NCI-H446 treated with DMSO at 0.1 percent for 48 hours (cell line): ENCODE measurements around the gene LITAFD.
"Not testable (repeated sequence)": the region's sequence is repeated elsewhere in the genome, so short reads cannot be mapped to it uniquely, and the experiment has no call there.

Experiments used
- DNase-seq: peaks from one replicate; lab custom pipeline; 2025; lab: John Stamatoyannopoulos, UW

The LITAFD gene

GRCh38 chr16:8872967-8873865, 8.9 kb upstream of the LITAFD start:
- no peak for DNase-seq

GRCh38 chr16:8873866-8874195, 8.3 kb upstream of the LITAFD start:
- DNase-seq = not testable (repeated sequence)

GRCh38 chr16:8874388-8874787, 7.8 kb upstream of the LITAFD start:
- no peak for DNase-seq

GRCh38 chr16:8875317-8875716, 6.8 kb upstream of the LITAFD start:
- DNase-seq = not testable (repeated sequence)

GRCh38 chr16:8877894-8878522, 4.1 kb upstream of the LITAFD start:
- no peak for DNase-seq

GRCh38 chr16:8878523-8878911, 3.6 kb upstream of the LITAFD start:
- no peak for DNase-seq

GRCh38 chr16:8880839-8881510, 1.2 kb upstream of the LITAFD start:
- DNase-seq = no peak

GRCh38 chr16:8882725-8883377, 700 bp downstream of the LITAFD start:
- DNase-seq = no peak

GRCh38 chr16:8885674-8886592, 3.8 kb downstream of the LITAFD start:
- no peak for DNase-seq

GRCh38 chr16:8886593-8887430, 4.7 kb downstream of the LITAFD start:
- no peak for DNase-seq

GRCh38 chr16:8887431-8887765, 5.2 kb downstream of the LITAFD start:
- DNase-seq = no peak

GRCh38 chr16:8887952-8888560, 5.9 kb downstream of the LITAFD start:
- peak; percentile 29 for DNase-seq

GRCh38 chr16:8888951-8889892, 7.1 kb downstream of the LITAFD start:
- DNase-seq = no peak

GRCh38 chr16:8889893-8890548, 7.9 kb downstream of the LITAFD start:
- no peak for DNase-seq

- DNase-seq = no peak
Measured at GRCh38 chr16:8890549-8890921, 8.4 kb downstream of the LITAFD start.

GRCh38 chr16:8892101-8892575, 10.0 kb downstream of the LITAFD start:
- no peak for DNase-seq

- no peak for DNase-seq
Measured at GRCh38 chr16:8893426-8893825, 11.3 kb downstream of the LITAFD start.

GRCh38 chr16:8893976-8894690, 12.0 kb downstream of the LITAFD start:
- DNase-seq = no peak
